GM10266 (cell line): ENCODE results near the gene CACNA2D3.

Source experiments
- DNase-seq: peaks from one replicate; pipeline ENCODE4 v3.0.0; 2012; ENCODE audit errors: extremely low spot score
- TF ChIP-seq, protein P1 (sequence below): IDR thresholded peaks from 2 replicates; pipeline ENCODE4 v1.5.1; 2012; ENCODE audit warnings: mild to moderate bottlenecking, low read depth; ENCODE audit not compliant: control insufficient read depth, insufficient read depth; ENCODE audit errors: missing control alignments

CACNA2D3 gene

DNA sequence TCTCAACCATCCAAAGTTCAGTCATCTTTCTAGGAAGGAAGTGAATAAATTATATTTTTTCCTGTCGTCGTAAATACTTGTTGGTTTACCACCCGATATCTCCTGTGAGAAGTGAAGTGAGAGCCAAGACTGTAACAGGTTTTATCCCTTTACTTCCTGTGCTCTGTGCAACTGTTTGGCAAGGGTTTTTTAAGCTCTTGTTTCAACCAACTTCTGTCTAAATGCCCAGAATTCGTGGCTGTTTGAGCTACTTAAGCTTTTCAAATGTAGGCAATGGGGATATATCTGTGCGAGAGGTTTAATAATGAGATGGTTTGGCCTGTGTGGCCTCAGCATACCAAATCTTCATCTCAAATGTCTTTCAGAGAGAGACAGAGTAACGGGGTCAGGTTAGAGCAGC, 670.8 kb downstream of the CACNA2D3 start:
- TF ChIP-seq, protein P1, sequence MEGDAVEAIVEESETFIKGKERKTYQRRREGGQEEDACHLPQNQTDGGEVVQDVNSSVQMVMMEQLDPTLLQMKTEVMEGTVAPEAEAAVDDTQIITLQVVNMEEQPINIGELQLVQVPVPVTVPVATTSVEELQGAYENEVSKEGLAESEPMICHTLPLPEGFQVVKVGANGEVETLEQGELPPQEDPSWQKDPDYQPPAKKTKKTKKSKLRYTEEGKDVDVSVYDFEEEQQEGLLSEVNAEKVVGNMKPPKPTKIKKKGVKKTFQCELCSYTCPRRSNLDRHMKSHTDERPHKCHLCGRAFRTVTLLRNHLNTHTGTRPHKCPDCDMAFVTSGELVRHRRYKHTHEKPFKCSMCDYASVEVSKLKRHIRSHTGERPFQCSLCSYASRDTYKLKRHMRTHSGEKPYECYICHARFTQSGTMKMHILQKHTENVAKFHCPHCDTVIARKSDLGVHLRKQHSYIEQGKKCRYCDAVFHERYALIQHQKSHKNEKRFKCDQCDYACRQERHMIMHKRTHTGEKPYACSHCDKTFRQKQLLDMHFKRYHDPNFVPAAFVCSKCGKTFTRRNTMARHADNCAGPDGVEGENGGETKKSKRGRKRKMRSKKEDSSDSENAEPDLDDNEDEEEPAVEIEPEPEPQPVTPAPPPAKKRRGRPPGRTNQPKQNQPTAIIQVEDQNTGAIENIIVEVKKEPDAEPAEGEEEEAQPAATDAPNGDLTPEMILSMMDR, result no peak
- DNase-seq, result no peak

- no peak for DNase-seq
- TF ChIP-seq, protein P1, result no peak
Observed at GRCh38 chr3:54797111-54797510, 674.8 kb downstream of the CACNA2D3 start.

GRCh38 chr3:54800478-54800877, 678.1 kb downstream of the CACNA2D3 start:
- TF ChIP-seq, protein P1, result no peak
- DNase-seq, result no peak

DNA sequence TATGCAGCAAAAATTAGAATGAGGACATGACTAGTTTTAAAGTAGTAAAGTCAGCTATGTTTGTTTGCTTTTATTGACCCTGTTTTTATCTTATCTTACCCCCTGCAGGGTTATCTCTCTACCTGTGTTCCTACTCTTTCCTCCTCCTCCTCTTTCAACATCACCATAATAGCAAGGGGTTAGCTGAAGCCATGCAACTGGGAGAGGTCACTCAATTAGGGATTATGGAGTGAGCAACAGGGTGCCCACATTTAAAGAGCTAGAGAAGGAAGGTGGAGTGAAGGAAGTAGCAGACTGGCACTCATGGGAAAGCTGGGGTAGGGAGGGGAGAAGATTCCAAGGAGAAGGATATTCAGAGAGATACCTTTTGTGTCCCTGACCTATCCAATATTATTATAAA, 679.6 kb downstream of the CACNA2D3 start:
- DNase-seq, result no peak
- TF ChIP-seq, protein P1, result no peak

DNA sequence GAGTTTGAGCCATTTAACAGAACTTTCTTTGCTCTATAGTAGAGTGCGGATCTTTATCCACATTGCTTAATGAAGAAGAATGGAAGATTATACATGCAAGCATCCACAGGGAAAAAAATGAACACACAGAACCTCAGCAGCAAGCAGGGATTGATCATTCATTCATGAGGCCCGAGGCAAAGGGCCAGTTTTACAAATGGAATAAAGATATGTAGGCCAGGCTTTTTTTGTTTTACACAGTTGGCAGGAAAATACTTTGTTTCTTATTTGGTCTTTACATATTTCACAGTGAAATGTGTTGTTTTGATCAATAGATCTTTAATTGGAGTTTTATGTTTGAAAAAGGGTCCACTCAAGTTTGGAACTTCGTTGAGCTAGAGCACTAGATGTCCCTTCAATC, 688.0 kb downstream of the CACNA2D3 start:
- TF ChIP-seq, protein P1, result no peak
- DNase-seq, result no peak

DNA sequence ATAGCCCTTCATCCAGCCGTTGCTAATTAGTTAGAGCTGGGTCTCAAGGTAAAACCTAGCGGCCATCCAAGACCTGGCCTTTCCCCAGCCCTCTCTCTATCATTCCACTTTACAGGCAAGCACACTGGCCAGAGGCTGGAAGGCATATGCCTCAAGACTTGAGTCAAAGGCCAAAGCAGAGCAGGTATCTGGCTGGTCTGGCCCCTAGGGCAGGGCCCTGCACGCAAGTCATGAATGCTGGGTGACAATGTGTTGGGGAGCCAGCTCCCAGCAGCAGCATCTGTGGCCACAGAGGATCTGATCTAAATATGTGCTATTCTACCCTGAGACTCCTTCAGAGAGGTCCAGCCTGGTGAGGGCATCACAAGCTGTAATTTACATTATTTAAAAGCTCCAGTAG, 691.9 kb downstream of the CACNA2D3 start:
- TF ChIP-seq, protein P1, result no peak
- no peak for DNase-seq

- TF ChIP-seq, protein P1, result no peak
- no peak for DNase-seq
Observed at GRCh38 chr3:54817628-54818027, 695.3 kb downstream of the CACNA2D3 start.
